MM.1S (cell line): ENCODE results near the gene ADGRD1.

Experiments used
- DNase-seq: peaks from one replicate; pipeline ENCODE4 v3.0.0-alpha.2; 2015
- H2AFZ ChIP-seq: fragments of 300-600 bp; sonication (generic); 2 replicates; pipeline ENCODE4 v1.6.0; 2016; ENCODE audit warnings: antibody characterized with exemption, low read length
- H3F3A ChIP-seq: fragments of 300-600 bp; sonication (generic); 2 replicates; pipeline ENCODE4 v1.6.1; 2016; ENCODE audit warnings: mild to moderate bottlenecking, antibody characterized with exemption, low read length, moderate library complexity, mixed read lengths; ENCODE audit not compliant: insufficient read depth
- H3K27ac ChIP-seq: fragments of 300-600 bp; sonication (generic); 2 replicates; pipeline ENCODE4 v1.5.1; 2016; ENCODE audit warnings: mild to moderate bottlenecking, low read length
- H3K27me3 ChIP-seq: fragments of 300-600 bp; sonication (generic); replicated peaks from 2 replicates; pipeline ENCODE4 v1.6.0; 2016; ENCODE audit warnings: low read length; ENCODE audit not compliant: insufficient read depth
- H3K36me3 ChIP-seq: fragments of 300-600 bp; sonication (generic); replicated peaks from 2 replicates; pipeline ENCODE4 v1.6.1; 2016; ENCODE audit warnings: mild to moderate bottlenecking, low read length, mixed read lengths; ENCODE audit not compliant: insufficient read depth
- H3K4me1 ChIP-seq: fragments of 300-600 bp; sonication (generic); 2 replicates; pipeline ENCODE4 v1.6.1; 2016; ENCODE audit warnings: low read length, mixed read lengths
- H3K4me2 ChIP-seq: fragments of 300-600 bp; sonication (generic); 2 replicates; pipeline ENCODE4 v1.6.0; 2016; ENCODE audit warnings: low read depth, low read length
- H3K4me3 ChIP-seq: fragments of 300-600 bp; sonication (generic); 2 replicates; pipeline ENCODE4 v1.5.1; 2016; ENCODE audit warnings: low read length, mixed read lengths
- H3K79me2 ChIP-seq: fragments of 300-600 bp; sonication (generic); 2 replicates; pipeline ENCODE4 v1.6.1; 2016; ENCODE audit warnings: mixed run types, low read length, mixed read lengths
- H3K9ac ChIP-seq: fragments of 300-600 bp; sonication (generic); 2 replicates; pipeline ENCODE4 v1.6.1; 2016; ENCODE audit warnings: low read length, mixed read lengths
- H3K9me2 ChIP-seq: fragments of 300-600 bp; sonication (generic); replicated peaks from 2 replicates; pipeline ENCODE4 v1.6.1; 2016; ENCODE audit warnings: mild to moderate bottlenecking, low read length, mixed read lengths; ENCODE audit not compliant: insufficient read depth
- H3K9me3 ChIP-seq: fragments of 300-600 bp; sonication (generic); replicated peaks from 2 replicates; pipeline ENCODE4 v1.6.1; 2016; ENCODE audit warnings: mild to moderate bottlenecking, low read length, mixed read lengths; ENCODE audit not compliant: insufficient read depth
- H4K20me1 ChIP-seq: fragments of 300-600 bp; sonication (generic); 2 replicates; pipeline ENCODE4 v1.6.1; 2016; ENCODE audit warnings: mild to moderate bottlenecking, low read length, moderate library complexity, mixed read lengths; ENCODE audit not compliant: insufficient read depth
- CTCF ChIP-seq: fragments of 300-600 bp; sonication (generic); IDR thresholded peaks from 2 replicates; pipeline ENCODE4 v1.5.1; 2016; ENCODE audit warnings: antibody characterized with exemption, low read length, mixed read lengths
- EZH2 ChIP-seq: fragments of 300-600 bp; sonication (generic); optimal IDR thresholded peaks from 2 replicates; pipeline ENCODE3; 2017; ENCODE audit warnings: low read depth, mild to moderate bottlenecking, antibody characterized with exemption, low read length, mixed read lengths
- EZH2phosphoT487 ChIP-seq: fragments of 300-600 bp; sonication (generic); IDR thresholded peaks from 2 replicates; pipeline ENCODE4 v1.6.1; 2018; ENCODE audit warnings: antibody characterized with exemption, low read length

The ADGRD1 gene

DNA sequence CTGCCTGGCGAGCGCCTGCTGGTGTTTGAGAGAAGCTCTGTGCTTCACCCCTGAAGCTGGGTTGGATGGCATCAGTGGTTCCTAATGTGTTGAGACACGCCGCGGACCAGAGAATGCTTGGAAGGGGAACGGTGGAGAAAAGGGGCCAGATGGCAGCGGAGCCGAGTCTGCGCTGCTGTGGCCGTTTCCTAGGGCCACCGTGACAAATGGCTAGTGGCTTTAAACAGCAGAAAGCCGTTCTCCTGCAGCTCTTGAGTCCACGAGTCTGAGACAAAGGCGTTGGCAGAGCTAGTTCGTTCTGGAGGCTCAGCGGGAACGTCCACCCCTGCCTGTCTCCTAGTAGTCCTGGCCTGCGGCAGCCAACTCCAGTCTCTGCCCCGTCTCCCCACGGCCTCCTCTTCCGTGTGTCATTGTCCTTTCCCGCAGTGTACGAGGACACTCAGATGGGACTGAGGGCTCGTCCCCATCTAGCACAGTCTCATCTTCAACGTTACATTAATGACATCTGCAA, 103.6 kb downstream of the ADGRD1 start:
- Histone ChIP-seq H3K36me3 (no peaks in the 10 kb centered on the region), H3K79me2 (no peaks in the 10 kb centered on the region), H3K27ac (no peak overlapping the region), H2AFZ (no peak overlapping the region), H3F3A (no peaks in the 10 kb centered on the region), H3K4me2 (no peak overlapping the region), H3K9ac (no peak overlapping the region), H3K27me3 (peaks cover 37% of the 10 kb centered on the region), H4K20me1 (no peaks in the 10 kb centered on the region), H3K4me1 (no peaks in the 10 kb centered on the region), H3K4me3 (no peak overlapping the region), H3K9me2 (no peaks in the 10 kb centered on the region), H3K9me3 (no peaks in the 10 kb centered on the region)
- TF ChIP-seq EZH2 (no peak), CTCF (no peak), EZH2phosphoT487 (no peak)
- DNase-seq, result no peak

- Histone ChIP-seq H3K9me2 (no peaks in the 10 kb centered on the region), H3K79me2 (no peaks in the 10 kb centered on the region), H3F3A (no peaks in the 10 kb centered on the region), H2AFZ (no peak overlapping the region), H4K20me1 (no peaks in the 10 kb centered on the region), H3K9ac (no peak overlapping the region), H3K4me3 (no peak overlapping the region), H3K27ac (no peak overlapping the region), H3K27me3 (peaks cover 37% of the 10 kb centered on the region), H3K36me3 (no peaks in the 10 kb centered on the region), H3K4me1 (no peaks in the 10 kb centered on the region), H3K4me2 (no peak overlapping the region), H3K9me3 (no peaks in the 10 kb centered on the region)
- TF ChIP-seq EZH2, result no peak
- TF ChIP-seq EZH2phosphoT487, result no peak
- no peak for TF ChIP-seq CTCF
- DNase-seq, result no peak
Observed at GRCh38 chr12:131057722-131058515, 104.2 kb downstream of the ADGRD1 start.

- Histone ChIP-seq H3K36me3 (no peaks in the 10 kb centered on the region), H3F3A (no peaks in the 10 kb centered on the region), H2AFZ (no peak overlapping the region), H3K27me3 (peaks cover 37% of the 10 kb centered on the region), H3K4me1 (no peaks in the 10 kb centered on the region), H3K79me2 (no peaks in the 10 kb centered on the region), H3K27ac (no peak overlapping the region), H4K20me1 (no peaks in the 10 kb centered on the region), H3K9me2 (no peaks in the 10 kb centered on the region), H3K9me3 (no peaks in the 10 kb centered on the region), H3K9ac (no peak overlapping the region), H3K4me3 (no peak overlapping the region), H3K4me2 (no peak overlapping the region)
- no peak for DNase-seq
- TF ChIP-seq EZH2phosphoT487 (no peak), CTCF (no peak), EZH2 (no peak)
Observed at GRCh38 chr12:131058700-131059099, 105.0 kb downstream of the ADGRD1 start.
